ENCODE data around the gene PRKACB.

Gene PRKACB

DNA sequence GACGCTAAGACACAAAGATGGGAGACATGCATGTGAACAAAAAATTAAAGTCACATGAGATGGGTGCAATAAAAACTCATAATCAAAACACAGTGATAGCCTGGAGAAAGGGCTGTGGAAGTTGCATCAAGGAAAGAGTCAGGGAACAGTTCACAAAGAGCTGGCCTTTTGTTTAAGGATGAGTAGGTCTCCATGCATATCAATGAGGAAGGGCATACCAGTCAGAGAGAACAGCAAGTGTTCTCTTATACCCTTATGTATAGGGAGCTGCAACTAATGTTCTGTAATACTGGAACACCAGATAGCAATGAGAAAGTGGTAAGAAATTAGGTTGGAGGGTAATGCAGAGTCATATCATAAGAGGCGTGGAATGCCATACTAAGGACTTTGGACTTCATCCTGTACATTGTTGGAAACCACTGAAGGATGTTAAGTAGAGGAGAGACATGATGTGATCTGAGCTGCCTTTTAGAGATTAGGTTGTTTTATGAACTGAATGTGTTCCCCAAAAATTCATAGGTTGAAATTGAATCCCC, 110.7 kb downstream of the PRKACB start:
- no peak overlapping the region for H3K27ac ChIP-seq
- POLR2A ChIA-PET (ENCODE audit: low non-redundant PET): no interaction called here
- CTCF ChIA-PET: no interaction called here
- TF ChIP-seq, protein P1, sequence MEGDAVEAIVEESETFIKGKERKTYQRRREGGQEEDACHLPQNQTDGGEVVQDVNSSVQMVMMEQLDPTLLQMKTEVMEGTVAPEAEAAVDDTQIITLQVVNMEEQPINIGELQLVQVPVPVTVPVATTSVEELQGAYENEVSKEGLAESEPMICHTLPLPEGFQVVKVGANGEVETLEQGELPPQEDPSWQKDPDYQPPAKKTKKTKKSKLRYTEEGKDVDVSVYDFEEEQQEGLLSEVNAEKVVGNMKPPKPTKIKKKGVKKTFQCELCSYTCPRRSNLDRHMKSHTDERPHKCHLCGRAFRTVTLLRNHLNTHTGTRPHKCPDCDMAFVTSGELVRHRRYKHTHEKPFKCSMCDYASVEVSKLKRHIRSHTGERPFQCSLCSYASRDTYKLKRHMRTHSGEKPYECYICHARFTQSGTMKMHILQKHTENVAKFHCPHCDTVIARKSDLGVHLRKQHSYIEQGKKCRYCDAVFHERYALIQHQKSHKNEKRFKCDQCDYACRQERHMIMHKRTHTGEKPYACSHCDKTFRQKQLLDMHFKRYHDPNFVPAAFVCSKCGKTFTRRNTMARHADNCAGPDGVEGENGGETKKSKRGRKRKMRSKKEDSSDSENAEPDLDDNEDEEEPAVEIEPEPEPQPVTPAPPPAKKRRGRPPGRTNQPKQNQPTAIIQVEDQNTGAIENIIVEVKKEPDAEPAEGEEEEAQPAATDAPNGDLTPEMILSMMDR (conservative IDR thresholded peaks at IDR 0.05; ENCODE audit: low read depth): no peak
- DNase-seq (ENCODE audit: low spot score): no peak

DNA sequence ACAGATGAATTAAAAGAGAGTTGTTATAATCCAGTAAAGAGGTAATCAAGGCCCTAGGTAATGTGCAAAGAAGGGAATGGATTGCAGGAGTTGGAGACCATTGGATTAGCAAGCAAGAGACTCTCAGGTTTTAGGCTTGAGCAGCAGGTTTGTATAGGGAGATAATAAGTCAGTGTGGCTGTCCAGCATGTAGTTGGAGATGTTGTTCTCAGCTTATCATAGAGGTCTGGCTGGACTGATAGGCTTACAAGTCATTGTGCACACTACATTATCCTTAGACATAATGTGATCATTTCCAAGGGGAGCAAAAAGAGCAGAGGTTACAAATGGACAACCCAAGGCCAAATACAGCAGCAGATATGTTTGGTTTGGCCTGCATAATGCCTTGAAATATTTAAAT, 111.5 kb downstream of the PRKACB start:
- TF ChIP-seq, protein P1 (conservative IDR thresholded peaks at IDR 0.05; ENCODE audit: low read depth): no peak
- ChIA-PET CTCF (interaction anchor here (0.5 kb wide), 1 partner anchor 20 kb away, joined by 5 read pairs; no protein-coding TSS in a partner anchor), POLR2A (ENCODE audit: low non-redundant PET) (no interaction called here)
- no peak for DNase-seq (ENCODE audit: low spot score)
- H3K27ac ChIP-seq: no peak overlapping the region

DNA sequence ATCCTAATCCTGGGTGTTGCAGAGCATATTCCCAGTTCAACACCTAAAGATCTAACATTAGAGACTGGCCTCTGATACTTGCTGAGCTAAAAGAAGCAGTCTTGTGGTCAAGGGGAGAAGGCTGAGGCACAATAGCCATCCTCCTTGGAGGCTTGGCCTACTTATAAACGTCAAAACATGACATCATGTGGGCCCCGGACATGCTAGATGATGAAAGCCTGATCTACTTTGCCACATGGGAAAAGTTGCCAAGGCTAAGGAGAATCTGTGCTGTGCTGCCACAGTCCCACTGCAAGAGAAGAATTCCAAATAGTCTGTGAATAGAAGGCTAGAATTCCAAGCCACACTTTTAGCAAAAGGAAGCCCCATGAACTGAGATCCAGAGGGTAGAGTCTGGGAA, 113.5 kb downstream of the PRKACB start:
- TF ChIP-seq, protein P1 (conservative IDR thresholded peaks at IDR 0.05; ENCODE audit: low read depth): no peak
- CTCF ChIA-PET: no interaction called here
- no peak overlapping the region for H3K27ac ChIP-seq
- POLR2A ChIA-PET (ENCODE audit: low non-redundant PET): no interaction called here
- no peak for DNase-seq (ENCODE audit: low spot score)

DNA sequence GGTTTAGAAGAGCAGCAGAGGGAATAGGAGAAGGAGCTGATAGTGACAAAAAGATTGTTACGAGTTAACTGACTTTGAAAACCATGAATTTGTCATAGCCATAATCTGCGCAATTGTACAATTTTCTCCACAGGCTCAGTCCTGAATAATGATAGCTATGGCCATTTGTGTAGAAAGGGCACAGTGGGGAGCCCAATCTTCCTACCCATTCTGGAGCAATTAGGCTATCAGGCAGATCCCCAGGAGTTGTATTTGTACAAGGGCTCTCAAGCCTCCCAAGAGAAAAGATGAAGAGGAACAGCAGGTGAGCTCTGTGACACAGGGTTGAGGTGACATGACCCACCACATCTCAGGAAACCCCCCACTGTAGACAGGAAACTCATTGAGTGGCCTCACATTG, 115.3 kb downstream of the PRKACB start:
- ChIA-PET POLR2A (ENCODE audit: low non-redundant PET) (no interaction called here), CTCF (no interaction called here)
- TF ChIP-seq, protein P1 (conservative IDR thresholded peaks at IDR 0.05; ENCODE audit: low read depth): no peak
- no peak overlapping the region for H3K27ac ChIP-seq
- DNase-seq (ENCODE audit: low spot score): no peak

DNA sequence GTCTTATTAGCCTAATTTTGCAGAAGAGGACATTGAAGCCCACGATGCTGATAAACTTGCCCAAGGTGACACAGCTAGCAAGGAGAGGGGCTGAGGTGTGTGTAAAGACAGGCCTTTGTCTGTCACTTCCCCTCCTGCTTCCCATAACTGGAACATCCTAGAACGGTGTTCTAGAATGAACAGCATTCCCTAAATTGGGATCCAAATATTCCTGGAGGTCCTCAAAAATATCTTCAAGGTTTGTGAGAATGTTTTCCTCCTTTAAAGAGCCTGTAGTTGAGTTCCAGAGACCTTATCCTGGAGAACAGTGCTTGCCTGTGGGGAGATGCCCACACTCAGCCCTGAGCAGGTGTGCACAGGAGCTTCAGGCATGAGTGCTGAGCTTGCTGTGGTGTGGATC, 115.9 kb downstream of the PRKACB start:
- POLR2A ChIA-PET (ENCODE audit: low non-redundant PET): no interaction called here
- TF ChIP-seq, protein P1 (conservative IDR thresholded peaks at IDR 0.05; ENCODE audit: low read depth): no peak
- DNase-seq (ENCODE audit: low spot score): no peak
- CTCF ChIA-PET: interaction anchor here (0.5 kb wide), 1 partner anchor 47 kb away, joined by 3 read pairs; no protein-coding TSS in a partner anchor
- no peak overlapping the region for H3K27ac ChIP-seq

DNA sequence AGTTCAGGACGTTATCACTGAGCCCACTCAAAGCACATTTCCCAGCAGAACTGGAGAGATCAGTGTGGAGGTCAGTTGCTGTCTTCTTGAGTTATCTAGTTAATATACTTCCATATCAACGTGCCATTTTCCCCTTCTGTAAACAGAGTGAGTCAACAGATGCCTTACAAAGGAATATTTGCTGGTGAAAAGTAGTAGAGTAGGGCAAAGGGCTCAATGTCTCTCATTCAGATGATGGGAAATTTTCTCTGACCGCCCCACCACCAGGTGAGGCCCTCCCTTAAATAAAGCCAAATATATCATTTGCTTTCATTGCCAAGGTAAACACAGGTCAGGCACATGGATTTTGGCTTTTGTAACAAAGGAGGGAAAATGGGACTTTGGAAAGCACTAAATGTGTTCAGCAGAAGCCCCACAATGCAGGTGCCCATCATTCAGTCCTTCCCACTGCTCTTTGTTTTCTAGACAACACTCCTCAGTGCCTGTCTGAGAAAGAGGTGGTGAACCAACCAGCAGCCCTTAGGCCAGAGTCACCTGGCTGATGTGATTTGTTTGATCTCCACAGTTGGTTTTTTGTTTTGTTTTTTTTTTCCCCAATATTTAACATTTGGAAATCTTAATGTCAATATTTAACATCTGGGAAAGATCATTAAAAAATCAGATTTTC, 116.9 kb downstream of the PRKACB start:
- POLR2A ChIA-PET (ENCODE audit: low non-redundant PET): no interaction called here
- DNase-seq (ENCODE audit: low spot score): no peak
- CTCF ChIA-PET: interaction anchor here (0.5 kb wide), 2 partner anchors 17 to 48 kb away, joined by 3 to 7 read pairs; no protein-coding TSS in a partner anchor
- TF ChIP-seq, protein P1 (conservative IDR thresholded peaks at IDR 0.05; ENCODE audit: low read depth): no peak
- H3K27ac ChIP-seq: no peak overlapping the region

Data from RWPE1 (cell line).